OCI-M1 (cell line): ENCODE measurements around the gene UNC5A.
A peak's percentile ranks its signal among the peaks of the same experiment; 100 is the strongest.
"Not testable (repeated sequence)": the region's sequence is repeated elsewhere in the genome, so short reads cannot be mapped to it uniquely, and the experiment has no call there.

Experiments used
- DNase-seq: peaks from one replicate; lab custom pipeline; 2025; lab: John Stamatoyannopoulos, UW

UNC5A gene

GRCh38 chr5:176864755-176865154 lies 54.4 kb downstream of the UNC5A start:
- no peak for DNase-seq

GRCh38 chr5:176865964-176866363 lies 55.6 kb downstream of the UNC5A start:
- DNase-seq = no peak

GRCh38 chr5:176866707-176867310 lies 56.5 kb downstream of the UNC5A start:
- DNase-seq = no peak

- no peak for DNase-seq
These were observed 57.8 kb downstream of the UNC5A start for GRCh38 chr5:176868126-176868525.

GRCh38 chr5:176868731-176869130 lies 58.4 kb downstream of the UNC5A start:
- no peak for DNase-seq

GRCh38 chr5:176869501-176870109 lies 59.2 kb downstream of the UNC5A start:
- DNase-seq = no peak

GRCh38 chr5:176870110-176870591 lies 59.8 kb downstream of the UNC5A start:
- DNase-seq = peak; percentile 3

GRCh38 chr5:176870644-176871043 lies 60.3 kb downstream of the UNC5A start:
- DNase-seq = not testable (repeated sequence)

GRCh38 chr5:176872586-176872985 lies 62.2 kb downstream of the UNC5A start:
- not testable (repeated sequence) for DNase-seq

GRCh38 chr5:176873011-176873410 lies 62.7 kb downstream of the UNC5A start:
- not testable (repeated sequence) for DNase-seq

GRCh38 chr5:176873541-176874172 lies 63.3 kb downstream of the UNC5A start:
- no peak for DNase-seq

- DNase-seq = no peak
These were observed 63.9 kb downstream of the UNC5A start for GRCh38 chr5:176874198-176874780.

- no peak for DNase-seq
These were observed 64.7 kb downstream of the UNC5A start for GRCh38 chr5:176875014-176875550.

- DNase-seq = no peak
These were observed 65.6 kb downstream of the UNC5A start for GRCh38 chr5:176875783-176876505.

GRCh38 chr5:176876506-176877431 lies 66.4 kb downstream of the UNC5A start:
- DNase-seq = no peak

- no peak for DNase-seq
These were observed 67.5 kb downstream of the UNC5A start for GRCh38 chr5:176877793-176878331.

- DNase-seq = no peak
These were observed 68.1 kb downstream of the UNC5A start for GRCh38 chr5:176878463-176878862.

- no peak for DNase-seq
These were observed 68.7 kb downstream of the UNC5A start for GRCh38 chr5:176878906-176879662.

GRCh38 chr5:176879663-176880361 lies 69.5 kb downstream of the UNC5A start:
- DNase-seq = no peak
